ENCODE measurements around the gene MEGF11. TPM values are rescaled to one million over a fixed set of nuclear protein-coding genes. Genes with fewer than 3 reads are reported as not detected.
"Not testable (repeated sequence)": the region's sequence is repeated elsewhere in the genome, so short reads cannot be mapped to it uniquely, and the experiment has no call there.

Gene MEGF11
- total RNA-seq, 1 donor from 2014 or later, result 0.10 TPM

- no peak for DNase-seq
Measured at GRCh38 chr15:65881766-65882434, 371.6 kb downstream of the MEGF11 start.

GRCh38 chr15:65877749-65878148, 375.8 kb downstream of the MEGF11 start:
- no peak for DNase-seq

GRCh38 chr15:65875458-65875857, 378.1 kb downstream of the MEGF11 start:
- no peak for DNase-seq

- no peak for DNase-seq
Measured at GRCh38 chr15:65873256-65873655, 380.3 kb downstream of the MEGF11 start.

GRCh38 chr15:65872596-65872995, 381.0 kb downstream of the MEGF11 start:
- not testable (repeated sequence) for DNase-seq

GRCh38 chr15:65871886-65872285, 381.7 kb downstream of the MEGF11 start:
- DNase-seq, result not testable (repeated sequence)

- peak; percentile 31 for DNase-seq
Measured at GRCh38 chr15:65870889-65871533, 382.5 kb downstream of the MEGF11 start.

- peak; percentile 58 for DNase-seq
Measured at GRCh38 chr15:65869954-65870871, 383.3 kb downstream of the MEGF11 start.

- peak; percentile 99 for DNase-seq
Measured at GRCh38 chr15:65869126-65869953, 384.2 kb downstream of the MEGF11 start, which contains the start of gene RAB11A. Gene RAB11A (plus strand): TSS chr15:65869491. CDS start chr15:65869586, 95 bp downstream.

- DNase-seq, result no peak
Measured at GRCh38 chr15:65868546-65869125, 384.9 kb downstream of the MEGF11 start.

GRCh38 chr15:65867933-65868332, 385.6 kb downstream of the MEGF11 start:
- DNase-seq, result not testable (repeated sequence)

GRCh38 chr15:65867244-65867643, 386.3 kb downstream of the MEGF11 start:
- no peak for DNase-seq

GRCh38 chr15:65863106-65863505, 390.4 kb downstream of the MEGF11 start:
- DNase-seq, result no peak

- peak; percentile 21 for DNase-seq
Measured at GRCh38 chr15:65862682-65863081, 390.9 kb downstream of the MEGF11 start.

GRCh38 chr15:65857718-65858402, 395.7 kb downstream of the MEGF11 start:
- DNase-seq, result no peak

- DNase-seq, result peak; percentile 54
Measured at GRCh38 chr15:65856821-65857455, 396.6 kb downstream of the MEGF11 start.

- no peak for DNase-seq
Measured at GRCh38 chr15:65851981-65852380, 401.6 kb downstream of the MEGF11 start.

GRCh38 chr15:65847989-65848388, 405.6 kb downstream of the MEGF11 start:
- DNase-seq, result no peak

GRCh38 chr15:65845826-65846519, 407.6 kb downstream of the MEGF11 start:
- no peak for DNase-seq

Measured in tongue (tissue), 2 donors.